Head of caudate nucleus (tissue), 42 donors: ENCODE data around the gene TRMT1.
"Not testable (repeated sequence)": the region's sequence is repeated elsewhere in the genome, so short reads cannot be mapped to it uniquely, and the experiment has no call there.

Experiments used
- DNase-seq, 42 donors: peaks; one replicate each; pipeline versions ENCODE4 v3.0.0 to v3.0.0-alpha.2; 2020 to 2021; ENCODE audit warnings: mixed read lengths in 7 of 42
- intact Hi-C: fragments of 100-400 bp; cut with DNase I; formaldehyde crosslinking; loops from one replicate; pipeline ENCODE4 v1.15.0; 2022

Gene TRMT1

GRCh38 chr19:13151605-13152355 is 35.2 kb upstream of the TRMT1 start:
- peak; percentile 93 to 99 (median 98) for DNase-seq
- intact Hi-C loops = loop anchor here (2.0 kb wide), 1 partner anchor 35 kb away; the partner anchor contains the start of gene TRMT1

DNA sequence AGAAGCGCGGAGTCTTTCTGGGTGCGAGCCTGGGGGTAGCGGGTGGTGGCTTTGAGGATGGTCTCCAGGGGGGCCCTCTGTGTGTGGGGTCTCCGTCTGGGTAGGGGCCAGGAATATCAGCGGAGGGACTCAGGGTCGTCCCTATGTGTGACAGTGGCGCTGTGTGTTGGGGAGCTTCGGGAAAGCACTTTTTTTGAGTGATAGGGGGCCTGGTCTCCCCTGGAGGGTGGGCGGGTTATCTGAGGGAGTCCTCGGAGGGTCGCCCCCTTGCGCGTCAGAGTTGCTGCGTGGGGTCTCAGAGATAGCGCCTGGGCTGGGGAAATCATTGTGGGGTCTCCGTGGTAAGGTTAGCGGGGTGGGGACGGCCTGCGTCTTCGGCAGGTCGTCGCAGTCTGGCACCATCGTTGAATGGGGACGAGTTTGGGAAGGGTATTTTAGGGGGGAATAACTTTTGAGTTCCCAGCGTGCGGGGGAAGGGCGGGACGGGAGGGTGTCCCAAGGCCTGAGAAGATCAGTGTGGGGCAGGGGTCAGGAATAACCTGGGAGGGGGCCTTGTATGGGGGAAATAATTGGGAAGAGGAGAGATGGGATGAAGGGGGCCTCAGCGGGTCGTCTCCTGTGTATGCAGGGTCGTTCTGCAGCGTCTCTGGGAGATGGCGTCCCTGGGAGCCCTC is 34.5 kb upstream of the TRMT1 start:
- intact Hi-C loops = loop anchor here (2.0 kb wide), 1 partner anchor 34 kb away; the partner anchor contains the start of gene TRMT1
- DNase-seq = peak in 8 of 42 donors; percentile 6 to 50 (median 28)

DNA sequence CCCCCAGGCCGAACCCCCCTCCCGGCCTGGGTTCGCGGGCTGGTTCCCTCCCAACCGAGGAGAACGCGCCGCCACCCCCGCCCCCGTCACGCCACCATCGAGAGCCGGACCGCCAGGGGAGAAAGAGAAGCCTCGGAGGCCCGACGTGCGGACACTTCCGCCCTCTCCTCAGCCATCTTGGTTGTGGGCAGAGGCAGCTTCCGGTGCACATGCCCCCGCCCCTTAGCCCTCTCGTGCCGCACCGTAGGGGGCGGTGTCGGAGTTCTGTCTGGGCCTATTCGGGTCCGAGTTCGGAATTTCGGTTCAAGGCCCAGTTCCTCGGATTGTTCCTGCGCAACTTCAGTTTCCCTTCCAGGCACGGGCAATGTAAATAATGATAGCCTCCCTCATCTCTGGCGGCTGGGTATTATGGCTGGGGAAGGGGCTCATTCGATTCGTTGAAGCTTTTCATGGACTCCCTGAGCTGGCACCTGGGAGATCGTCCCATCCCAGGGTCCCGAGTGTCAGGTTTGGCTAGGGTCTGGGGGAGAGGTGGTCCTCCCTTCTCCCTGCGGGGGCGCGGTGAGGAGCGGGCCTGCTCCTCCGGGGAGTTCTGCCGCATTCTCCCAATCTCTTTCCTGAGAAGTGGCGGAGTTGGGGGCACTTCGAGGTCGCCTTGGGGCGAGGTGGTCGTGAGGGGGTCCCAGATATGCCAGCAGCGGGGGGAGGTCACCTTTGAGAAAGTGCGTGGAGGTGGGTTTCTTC is 33.8 kb upstream of the TRMT1 start, which contains the start of the genes IER2 and STX10:
TSS of gene IER2 (plus strand) at position 225 of the 744 bp plus-strand sequence. CDS start 2,776 bp downstream, outside the sequence.
TSS of gene STX10 (minus strand) at position 189 of the 744 bp plus-strand sequence. CDS start 202 bp downstream, outside the sequence.
- peak; percentile 90 to 98 (median 97) for DNase-seq
- intact Hi-C loops = loop anchor here (2.0 kb wide), 1 partner anchor 34 kb away; the partner anchor contains the start of gene TRMT1

DNA sequence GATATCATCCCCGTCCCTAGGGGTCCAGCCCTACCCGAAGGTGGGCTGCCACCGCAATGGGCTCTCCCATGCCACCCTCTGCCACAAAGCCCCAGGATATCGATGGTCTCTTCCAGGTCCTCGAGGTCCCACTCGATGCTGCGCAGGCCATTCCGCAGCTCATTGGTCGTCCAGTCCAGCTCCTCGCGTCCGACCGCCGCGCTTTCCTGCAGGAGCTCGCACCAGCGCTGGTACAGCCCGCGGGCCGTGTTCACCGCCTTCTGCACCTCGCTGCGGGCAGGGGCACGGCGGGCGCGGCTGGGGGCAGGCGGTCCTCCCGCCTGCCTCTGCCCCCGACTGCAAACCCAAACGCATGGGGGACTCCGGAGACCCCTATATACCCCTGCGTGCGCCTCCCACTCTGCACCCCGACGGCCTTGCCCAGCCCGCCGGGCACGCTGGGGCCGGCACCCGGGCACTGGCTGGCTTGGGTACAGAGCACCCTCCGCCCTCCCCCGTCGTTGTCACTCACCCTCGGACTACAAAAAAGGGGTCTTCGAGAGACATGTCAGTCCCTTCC is 33.2 kb upstream of the TRMT1 start:
- DNase-seq = peak in 21 of 42 donors; percentile 12 to 65 (median 45)

GRCh38 chr19:13149173-13149627 is 32.7 kb upstream of the TRMT1 start:
- peak in 11 of 42 donors; percentile 10 to 61 (median 34) for DNase-seq
- intact Hi-C loops = not testable (repeated sequence)

More for the DNA sequence above, 33.2 kb upstream of the TRMT1 start:
- intact Hi-C loops = loop anchor here (2.0 kb wide), 1 partner anchor 33 kb away; the partner anchor contains the start of gene TRMT1

DNA sequence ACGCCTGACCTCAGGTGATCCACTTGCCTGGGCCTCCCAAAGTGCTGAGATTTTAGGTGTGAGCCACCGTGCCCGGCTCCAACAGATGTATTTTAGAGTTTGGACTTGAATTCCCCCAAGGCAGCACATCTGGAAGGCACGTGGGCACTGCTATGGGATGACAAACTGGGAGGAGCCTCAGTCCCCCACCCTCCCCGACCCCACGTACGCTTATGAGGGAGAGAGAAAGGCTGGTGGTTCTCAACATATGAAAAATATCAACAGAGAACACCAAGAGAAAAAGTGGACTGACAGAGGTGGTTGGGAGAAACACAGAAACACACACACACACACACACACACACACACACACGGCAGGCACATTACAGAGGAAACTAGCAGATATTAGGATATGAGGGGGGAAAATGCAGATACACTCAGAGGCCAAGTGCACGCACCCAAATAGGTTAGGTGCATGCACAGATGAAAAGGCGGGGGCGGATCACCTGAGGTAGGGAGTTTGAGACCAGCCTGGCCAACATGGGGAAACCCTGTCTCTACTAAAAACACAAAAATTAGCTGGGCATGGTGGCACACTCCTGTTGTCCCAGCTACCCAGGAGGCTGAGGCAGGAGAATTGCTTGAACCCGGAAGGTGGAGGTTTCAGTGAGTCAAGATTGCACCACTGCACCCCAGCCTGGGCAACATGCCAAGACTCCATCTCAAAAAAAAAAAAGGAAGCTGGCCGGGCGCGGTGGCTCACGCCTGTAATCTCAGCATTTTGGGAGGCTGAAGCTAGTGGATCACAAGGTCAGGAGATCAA is 30.4 kb upstream of the TRMT1 start:
- intact Hi-C loops = no loop called here
- DNase-seq = peak in 2 of 42 donors; percentile 34 to 44

- no peak for DNase-seq
- intact Hi-C loops = no loop called here
Measured at GRCh38 chr19:13139633-13140311, 23.2 kb upstream of the TRMT1 start.

GRCh38 chr19:13138916-13139198 is 22.3 kb upstream of the TRMT1 start:
- no peak for DNase-seq
- intact Hi-C loops = no loop called here

GRCh38 chr19:13138171-13138915 is 21.8 kb upstream of the TRMT1 start:
- DNase-seq = no peak
- intact Hi-C loops = no loop called here

DNA sequence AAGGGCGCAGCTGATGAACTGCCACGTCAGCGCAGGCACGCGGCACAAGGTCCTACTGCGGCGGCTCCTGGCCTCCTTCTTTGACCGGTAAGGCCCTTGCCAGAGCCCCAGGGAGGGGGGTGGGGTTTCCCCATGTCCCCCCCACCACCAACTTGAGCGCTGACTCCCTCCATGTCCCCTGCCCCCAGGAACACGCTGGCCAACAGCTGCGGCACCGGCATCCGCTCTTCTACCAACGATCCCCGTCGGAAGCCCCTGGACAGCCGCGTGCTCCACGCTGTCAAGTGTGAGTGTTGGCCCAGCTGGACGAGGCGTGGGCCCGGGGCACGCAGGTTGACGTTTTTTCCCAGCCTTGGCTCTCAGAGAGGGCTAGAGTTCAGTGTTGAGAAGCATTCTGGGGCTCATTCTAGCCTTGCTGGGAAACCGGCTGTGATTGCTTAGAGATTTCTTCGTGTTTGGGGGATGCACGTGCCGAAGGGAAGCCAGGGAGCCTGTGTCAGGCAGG is 20.8 kb upstream of the TRMT1 start:
- intact Hi-C loops = no loop called here
- DNase-seq = no peak

DNA sequence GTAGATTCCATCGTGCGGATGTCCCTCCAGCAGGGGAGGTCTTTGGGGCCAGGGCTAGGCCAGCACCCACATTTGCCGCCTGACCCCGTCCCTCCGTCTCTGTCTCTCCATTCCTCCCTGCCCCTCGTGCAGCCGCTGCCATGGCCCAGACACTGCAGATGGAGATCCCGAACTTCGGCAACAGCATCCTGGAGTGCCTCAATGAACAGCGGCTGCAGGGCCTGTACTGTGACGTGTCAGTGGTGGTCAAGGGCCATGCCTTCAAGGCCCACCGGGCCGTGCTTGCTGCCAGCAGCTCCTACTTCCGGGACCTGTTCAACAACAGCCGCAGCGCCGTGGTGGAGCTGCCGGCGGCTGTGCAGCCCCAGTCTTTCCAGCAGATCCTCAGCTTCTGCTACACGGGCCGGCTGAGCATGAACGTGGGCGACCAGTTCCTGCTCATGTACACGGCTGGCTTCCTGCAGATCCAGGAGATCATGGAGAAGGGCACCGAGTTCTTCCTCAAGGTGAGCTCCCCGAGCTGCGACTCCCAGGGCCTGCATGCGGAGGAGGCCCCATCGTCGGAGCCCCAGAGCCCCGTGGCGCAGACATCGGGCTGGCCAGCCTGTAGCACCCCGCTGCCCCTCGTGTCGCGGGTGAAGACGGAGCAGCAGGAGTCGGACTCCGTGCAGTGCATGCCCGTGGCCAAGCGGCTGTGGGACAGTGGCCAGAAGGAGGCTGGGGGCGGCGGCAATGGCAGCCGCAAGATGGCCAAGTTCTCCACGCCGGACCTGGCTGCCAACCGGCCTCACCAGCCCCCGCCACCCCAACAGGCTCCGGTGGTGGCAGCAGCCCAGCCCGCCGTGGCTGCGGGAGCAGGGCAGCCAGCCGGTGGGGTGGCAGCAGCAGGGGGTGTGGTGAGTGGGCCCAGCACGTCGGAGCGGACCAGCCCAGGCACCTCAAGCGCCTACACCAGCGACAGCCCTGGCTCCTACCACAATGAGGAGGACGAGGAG is 18.8 kb upstream of the TRMT1 start:
- intact Hi-C loops = no loop called here

DNA sequence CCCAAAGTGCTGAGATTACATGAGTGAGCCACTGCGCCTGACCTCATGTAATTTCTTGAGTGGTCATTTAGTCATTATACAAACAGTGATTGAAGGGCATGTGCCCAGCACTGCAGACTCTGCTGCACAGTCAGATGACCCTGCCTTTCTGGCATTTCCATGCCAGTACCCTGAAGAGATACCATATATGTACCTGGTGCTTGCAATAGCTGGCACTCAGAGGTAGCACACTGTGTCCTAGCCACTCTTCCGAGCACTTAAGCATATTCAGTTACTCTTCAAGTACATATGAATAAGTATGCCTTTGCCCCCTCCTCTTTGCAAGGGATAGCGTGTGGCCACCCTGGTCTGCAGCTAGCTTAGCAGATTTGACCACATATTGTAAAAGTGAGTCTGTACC is 18.1 kb upstream of the TRMT1 start:
- intact Hi-C loops = no loop called here
- no peak for DNase-seq

More for the DNA sequence above, 18.8 kb upstream of the TRMT1 start:
- DNase-seq = no peak

DNA sequence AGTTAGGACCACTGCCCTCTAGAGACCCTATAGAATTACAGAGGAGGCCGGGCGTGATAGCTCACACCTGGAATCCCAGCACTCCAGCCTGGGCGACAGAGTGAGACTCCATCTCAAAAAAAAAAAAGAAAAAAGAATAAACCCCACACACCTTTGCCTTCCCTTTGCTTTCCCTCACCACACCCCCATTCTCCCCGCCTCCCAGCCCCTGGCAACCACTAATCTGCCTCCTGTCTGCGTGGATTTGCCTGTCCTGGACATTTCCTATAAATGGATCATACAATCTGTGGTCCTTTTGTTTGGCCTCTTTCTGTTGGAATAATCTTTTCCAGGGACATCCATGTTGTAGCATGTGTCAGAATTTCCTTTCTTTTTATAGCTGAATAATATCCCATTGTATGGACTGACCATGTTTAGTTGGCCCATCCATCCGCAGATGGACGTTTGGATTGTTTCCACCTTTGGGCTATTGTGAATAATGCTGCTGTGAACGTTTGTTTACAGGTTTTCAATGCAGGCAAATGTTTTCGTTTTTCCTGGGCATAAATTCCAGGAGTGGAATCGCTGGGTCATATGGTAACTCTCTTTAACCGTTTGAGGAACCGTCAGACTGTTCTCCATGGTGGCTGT is 16.8 kb upstream of the TRMT1 start:
- peak in 8 of 42 donors; percentile 27 to 70 (median 42) for DNase-seq

GRCh38 chr19:13132471-13133180 is 16.1 kb upstream of the TRMT1 start:
- intact Hi-C loops = no loop called here
- no peak for DNase-seq

More for the DNA sequence above, 16.8 kb upstream of the TRMT1 start:
- intact Hi-C loops = no loop called here
